ENCODE data around the gene AUTS2. TPM values are rescaled to one million over a fixed set of nuclear protein-coding genes. Genes with fewer than 3 reads are reported as not detected.

The AUTS2 gene
- total and polyA plus RNA-seq, 4 donors: 4.9 to 24.4 (median 7.0) TPM

DNA sequence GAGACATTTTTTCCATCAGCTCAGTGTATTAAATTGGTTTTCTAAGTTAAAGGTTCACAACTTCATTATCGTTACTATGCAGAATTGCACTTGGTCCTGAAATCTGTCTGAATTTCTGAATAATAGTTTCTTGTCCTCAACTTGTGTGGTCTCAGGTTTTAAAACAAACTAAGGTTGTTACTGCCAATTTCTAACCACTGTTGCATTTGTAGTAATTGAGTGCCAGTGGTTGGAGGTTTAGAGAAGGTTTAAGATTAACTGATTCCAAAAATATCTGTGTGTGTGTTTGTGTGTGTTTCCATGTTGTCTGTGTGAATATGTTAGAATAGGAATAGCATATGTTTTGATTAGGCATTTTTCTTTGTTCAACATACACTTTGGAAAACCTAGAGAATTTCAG is 395.9 kb downstream of the AUTS2 start:
- Histone ChIP-seq H3K36me3 (ENCODE audit: control insufficient read depth in 4 of 4, insufficient read depth in 3 of 4, low read depth in 1 of 4, low read length in 3 of 4) (no peaks in the 10 kb centered on the region), H3K27ac (ENCODE audit: low read depth in 1 of 2, low read length in 2 of 2) (no peak overlapping the region), H3K9ac (ENCODE audit: low read depth in 1 of 2, low read length in 2 of 2) (no peak overlapping the region), H3K4me3 (ENCODE audit: low read depth in 1 of 3, low read length in 3 of 3) (no peak overlapping the region), H3K4me1 (ENCODE audit: control insufficient read depth in 4 of 4, insufficient read depth in 4 of 4, low read length in 3 of 4) (peaks cover 0 to 4% (median 0%) of the 10 kb centered on the region in 4 donors), H3K9me3 (ENCODE audit: control insufficient read depth in 4 of 4, low read length in 3 of 4) (no peaks in the 10 kb centered on the region), H3K27me3 (ENCODE audit: control insufficient read depth in 4 of 4, insufficient read depth in 4 of 4, low read length in 3 of 4) (no peaks in the 10 kb centered on the region)
- DNase-seq (ENCODE audit: low spot score): no peak
- TF ChIP-seq TAF1 (conservative IDR thresholded peaks at IDR 0.05) (no peak), HNF4G (IDR thresholded peaks at IDR 0.05) (no peak), JUND (IDR thresholded peaks at IDR 0.05) (no peak), YY1 (IDR thresholded peaks at IDR 0.05) (no peak), GABPA (IDR thresholded peaks at IDR 0.05 in 1 of 2, conservative IDR thresholded peaks at IDR 0.05 in 1 of 2) (no peak), REST (IDR thresholded peaks at IDR 0.05) (no peak), CTCF (IDR thresholded peaks at IDR 0.05; ENCODE audit: low read depth, low read length, missing input control) (no peak), SP1 (IDR thresholded peaks at IDR 0.05) (no peak), HNF4A (conservative IDR thresholded peaks at IDR 0.05) (no peak), RAD21 (IDR thresholded peaks at IDR 0.05) (no peak), FOXA1 (IDR thresholded peaks at IDR 0.05) (no peak), MAX (IDR thresholded peaks at IDR 0.05) (no peak)
- TF ChIP-seq, protein P1, sequence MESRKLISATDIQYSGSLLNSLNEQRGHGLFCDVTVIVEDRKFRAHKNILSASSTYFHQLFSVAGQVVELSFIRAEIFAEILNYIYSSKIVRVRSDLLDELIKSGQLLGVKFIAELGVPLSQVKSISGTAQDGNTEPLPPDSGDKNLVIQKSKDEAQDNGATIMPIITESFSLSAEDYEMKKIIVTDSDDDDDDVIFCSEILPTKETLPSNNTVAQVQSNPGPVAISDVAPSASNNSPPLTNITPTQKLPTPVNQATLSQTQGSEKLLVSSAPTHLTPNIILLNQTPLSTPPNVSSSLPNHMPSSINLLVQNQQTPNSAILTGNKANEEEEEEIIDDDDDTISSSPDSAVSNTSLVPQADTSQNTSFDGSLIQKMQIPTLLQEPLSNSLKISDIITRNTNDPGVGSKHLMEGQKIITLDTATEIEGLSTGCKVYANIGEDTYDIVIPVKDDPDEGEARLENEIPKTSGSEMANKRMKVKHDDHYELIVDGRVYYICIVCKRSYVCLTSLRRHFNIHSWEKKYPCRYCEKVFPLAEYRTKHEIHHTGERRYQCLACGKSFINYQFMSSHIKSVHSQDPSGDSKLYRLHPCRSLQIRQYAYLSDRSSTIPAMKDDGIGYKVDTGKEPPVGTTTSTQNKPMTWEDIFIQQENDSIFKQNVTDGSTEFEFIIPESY (IDR thresholded peaks at IDR 0.05): no peak
- 95% methylated on average over 1 of the region's 1 CpG for WGBS

DNA sequence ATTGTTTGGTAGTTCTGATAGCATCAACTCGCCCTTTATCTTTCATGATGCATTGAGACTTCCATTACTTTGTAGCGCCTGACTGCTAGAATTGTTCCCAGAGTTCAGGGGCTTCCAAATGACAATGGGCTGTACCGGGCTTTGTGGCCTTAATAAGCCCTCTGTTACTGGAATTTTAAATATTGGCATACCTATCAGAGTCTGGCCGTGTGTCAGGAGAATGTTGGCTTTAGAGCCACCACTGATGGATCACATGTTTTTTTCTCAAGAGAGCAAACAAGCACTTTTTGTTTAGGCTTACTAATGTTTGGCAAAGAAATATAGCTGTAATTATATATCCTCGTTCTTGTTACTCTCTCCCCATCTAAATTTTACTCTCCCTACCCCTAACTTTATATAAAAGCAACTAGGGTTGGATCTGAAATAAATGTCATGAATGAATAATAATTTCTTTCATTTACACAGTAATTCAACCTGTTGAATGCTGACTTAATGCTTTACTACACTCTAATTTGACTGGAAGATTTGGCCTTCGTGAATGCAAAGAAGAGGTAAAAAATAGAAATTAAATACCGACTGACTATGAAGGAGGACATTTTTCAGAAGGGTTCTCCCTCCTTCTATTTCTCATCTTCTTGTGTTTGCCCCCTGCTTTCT is 396.7 kb downstream of the AUTS2 start:
- Histone ChIP-seq H3K36me3 (ENCODE audit: control insufficient read depth in 4 of 4, insufficient read depth in 3 of 4, low read depth in 1 of 4, low read length in 3 of 4) (no peaks in the 10 kb centered on the region), H3K4me3 (ENCODE audit: low read depth in 1 of 3, low read length in 3 of 3) (no peak overlapping the region), H3K9me3 (ENCODE audit: control insufficient read depth in 4 of 4, low read length in 3 of 4) (no peaks in the 10 kb centered on the region), H3K27me3 (ENCODE audit: control insufficient read depth in 4 of 4, insufficient read depth in 4 of 4, low read length in 3 of 4) (no peaks in the 10 kb centered on the region), H3K4me1 (ENCODE audit: control insufficient read depth in 4 of 4, insufficient read depth in 4 of 4, low read length in 3 of 4) (peaks cover 0 to 4% (median 0%) of the 10 kb centered on the region in 4 donors), H3K9ac (ENCODE audit: low read depth in 1 of 2, low read length in 2 of 2) (no peak overlapping the region), H3K27ac (ENCODE audit: low read depth in 1 of 2, low read length in 2 of 2) (no peak overlapping the region)
- no peak for DNase-seq (ENCODE audit: low spot score)
- 61% methylated on average over 7 of the region's 7 CpGs for WGBS
- TF ChIP-seq FOXA2 (IDR thresholded peaks at IDR 0.05): no peak
- no peak for TF ChIP-seq CTCF (IDR thresholded peaks at IDR 0.05; ENCODE audit: low read depth, low read length, missing input control)
- no peak for TF ChIP-seq RAD21 (IDR thresholded peaks at IDR 0.05)
- TF ChIP-seq, protein P2, sequence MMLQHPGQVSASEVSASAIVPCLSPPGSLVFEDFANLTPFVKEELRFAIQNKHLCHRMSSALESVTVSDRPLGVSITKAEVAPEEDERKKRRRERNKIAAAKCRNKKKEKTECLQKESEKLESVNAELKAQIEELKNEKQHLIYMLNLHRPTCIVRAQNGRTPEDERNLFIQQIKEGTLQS (IDR thresholded peaks at IDR 0.05): no peak
- TF ChIP-seq RXRA (IDR thresholded peaks at IDR 0.05): no peak
- TF ChIP-seq REST (IDR thresholded peaks at IDR 0.05): no peak
- TF ChIP-seq HNF4A (conservative IDR thresholded peaks at IDR 0.05): no peak
- no peak for TF ChIP-seq NR2F2 (IDR thresholded peaks at IDR 0.05)
- TF ChIP-seq GABPA (IDR thresholded peaks at IDR 0.05 in 1 of 2, conservative IDR thresholded peaks at IDR 0.05 in 1 of 2): no peak
- TF ChIP-seq MAX (IDR thresholded peaks at IDR 0.05): no peak
- TF ChIP-seq TAF1 (conservative IDR thresholded peaks at IDR 0.05): no peak
